ENCODE data around the gene B4GALT7.
"Not testable (repeated sequence)": the region's sequence is repeated elsewhere in the genome, so short reads cannot be mapped to it uniquely, and the experiment has no call there.

The B4GALT7 gene

DNA sequence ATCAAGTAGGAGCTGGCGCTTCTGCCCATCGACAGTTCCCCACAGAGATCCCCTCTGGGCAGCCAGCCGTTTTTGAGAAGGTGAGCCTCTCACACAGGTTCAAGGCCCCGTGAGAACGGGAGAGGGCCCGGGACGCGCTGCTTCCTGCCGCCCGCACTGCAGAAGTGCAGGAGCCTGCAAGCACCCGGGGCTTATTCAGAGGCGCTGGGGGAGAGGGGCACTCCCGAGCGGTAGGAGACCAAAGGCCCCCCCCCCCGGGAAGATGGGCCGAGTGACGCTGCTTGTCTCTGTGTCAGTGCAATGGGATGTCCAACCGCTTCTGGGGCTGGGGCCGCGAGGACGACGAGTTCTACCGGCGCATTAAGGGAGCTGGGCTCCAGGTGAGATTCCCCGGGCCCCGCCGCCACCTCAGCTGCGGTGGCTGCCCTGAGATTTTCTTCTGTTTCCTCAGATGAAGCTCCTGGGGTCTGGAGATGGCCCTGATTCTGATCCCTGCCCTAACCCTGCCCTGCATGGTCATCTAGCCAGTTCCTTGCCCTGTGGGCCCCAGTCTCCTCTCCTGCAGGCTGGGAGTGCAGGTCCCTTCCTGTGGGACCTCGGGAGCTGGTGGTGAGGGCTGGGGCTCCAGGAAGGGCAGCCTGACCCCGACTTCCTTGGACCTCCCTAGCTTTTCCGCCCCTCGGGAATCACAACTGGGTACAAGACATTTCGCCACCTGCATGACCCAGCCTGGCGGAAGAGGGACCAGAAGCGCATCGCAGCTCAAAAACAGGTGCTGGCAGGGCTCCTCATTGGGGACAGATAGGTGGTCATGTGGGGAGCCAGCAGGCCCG lies 8.5 kb downstream of the B4GALT7 start:
- DNase-seq (ENCODE audit: low read depth in 4 of 4, low spot score in 1 of 4), result no peak

DNA sequence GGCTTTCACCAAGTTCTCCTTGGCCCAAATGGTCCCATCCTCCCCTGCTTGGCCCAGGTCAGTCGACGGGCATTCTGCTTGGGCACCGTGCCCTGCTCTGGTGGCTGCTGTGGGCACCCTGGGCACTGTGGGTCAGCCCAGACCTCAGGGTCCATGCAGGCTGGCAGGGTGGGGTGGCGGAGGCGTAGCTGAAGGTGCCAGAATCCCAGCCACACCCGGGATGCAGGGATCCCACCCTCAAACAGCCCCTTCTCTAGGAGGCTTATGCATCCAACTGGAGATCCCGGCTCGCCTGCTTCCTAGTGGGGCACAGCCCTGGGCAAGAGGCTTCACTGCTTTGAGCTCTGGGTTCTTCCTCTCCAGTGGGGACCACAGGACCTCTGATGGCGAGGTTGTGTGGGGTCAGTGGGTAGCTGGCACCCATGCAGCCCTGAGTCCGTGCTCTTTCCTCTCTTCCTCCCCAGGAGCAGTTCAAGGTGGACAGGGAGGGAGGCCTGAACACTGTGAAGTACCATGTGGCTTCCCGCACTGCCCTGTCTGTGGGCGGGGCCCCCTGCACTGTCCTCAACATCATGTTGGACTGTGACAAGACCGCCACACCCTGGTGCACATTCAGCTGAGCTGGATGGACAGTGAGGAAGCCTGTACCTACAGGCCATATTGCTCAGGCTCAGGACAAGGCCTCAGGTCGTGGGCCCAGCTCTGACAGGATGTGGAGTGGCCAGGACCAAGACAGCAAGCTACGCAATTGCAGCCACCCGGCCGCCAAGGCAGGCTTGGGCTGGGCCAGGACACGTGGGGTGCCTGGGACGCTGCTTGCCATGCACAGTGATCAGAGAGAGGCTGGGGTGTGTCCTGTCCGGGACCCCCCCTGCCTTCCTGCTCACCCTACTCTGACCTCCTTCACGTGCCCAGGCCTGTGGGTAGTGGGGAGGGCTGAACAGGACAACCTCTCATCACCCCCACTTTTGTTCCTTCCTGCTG lies 9.4 kb downstream of the B4GALT7 start:
- DNase-seq (ENCODE audit: low read depth in 4 of 4, low spot score in 1 of 4), result no peak

DNA sequence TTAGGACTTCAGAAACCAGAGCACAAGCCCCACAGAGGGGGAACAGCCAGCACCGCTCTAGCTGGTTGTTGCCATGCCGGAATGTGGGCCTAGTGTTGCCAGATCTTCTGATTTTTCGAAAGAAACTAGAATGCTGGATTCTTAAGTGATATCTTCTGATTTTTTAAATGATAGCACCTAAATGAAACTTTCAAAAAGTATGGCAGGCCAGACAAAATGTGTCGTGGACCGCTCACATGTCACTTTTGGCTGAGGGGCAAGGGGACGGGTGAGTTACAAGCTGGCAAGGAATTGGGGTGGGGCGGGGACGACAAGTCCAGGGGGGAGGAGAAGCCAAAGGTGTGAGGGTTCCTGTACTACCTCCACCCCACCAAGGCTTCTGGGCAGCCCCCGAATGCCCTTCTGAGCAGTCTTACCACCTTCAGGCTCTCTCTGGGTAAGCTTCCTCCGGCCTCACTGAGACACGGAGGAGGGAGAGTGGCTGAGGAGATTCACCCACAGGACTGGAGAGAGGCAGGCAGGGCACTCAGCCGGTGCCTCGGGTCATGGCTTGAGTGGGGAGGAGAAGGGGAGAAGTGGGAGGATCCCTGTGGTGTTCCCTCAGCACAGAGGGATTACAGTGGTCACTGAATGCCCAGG lies 10.3 kb downstream of the B4GALT7 start:
- no peak for DNase-seq (ENCODE audit: low read depth in 4 of 4, low spot score in 1 of 4)

DNA sequence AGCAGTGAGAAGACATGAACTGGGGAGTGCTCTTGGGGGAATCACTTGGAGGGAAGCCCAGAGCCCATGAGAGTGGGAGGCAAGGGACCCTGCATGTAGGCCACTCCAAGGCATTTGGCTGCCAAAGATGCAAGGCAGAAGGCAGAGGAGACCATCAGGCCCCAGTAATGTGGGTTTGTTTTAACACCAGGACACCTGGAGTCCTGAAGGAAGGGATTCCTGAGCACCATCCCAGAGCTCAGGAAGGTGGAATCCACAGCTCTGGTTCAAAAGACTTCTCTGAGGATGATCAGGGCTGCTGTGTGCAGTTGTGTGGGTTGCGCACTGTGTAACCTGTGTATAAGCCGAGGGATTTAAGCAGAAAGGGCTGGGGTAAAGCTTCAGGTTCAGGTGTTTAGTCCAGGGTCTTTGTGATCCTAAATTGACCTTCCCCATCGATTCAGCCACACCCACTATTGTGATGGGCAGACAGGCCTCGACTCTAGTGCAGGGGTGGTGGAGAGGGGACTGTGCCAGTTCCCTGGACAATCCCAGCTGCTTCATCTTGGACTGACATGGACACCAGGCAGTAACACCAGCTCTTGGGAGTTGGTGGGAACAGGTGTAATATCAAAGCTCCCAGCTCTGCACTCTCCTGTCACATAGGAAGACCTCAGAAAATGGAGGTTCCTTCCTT lies 11.0 kb downstream of the B4GALT7 start:
- DNase-seq (ENCODE audit: low read depth in 4 of 4, low spot score in 1 of 4), result no peak

DNA sequence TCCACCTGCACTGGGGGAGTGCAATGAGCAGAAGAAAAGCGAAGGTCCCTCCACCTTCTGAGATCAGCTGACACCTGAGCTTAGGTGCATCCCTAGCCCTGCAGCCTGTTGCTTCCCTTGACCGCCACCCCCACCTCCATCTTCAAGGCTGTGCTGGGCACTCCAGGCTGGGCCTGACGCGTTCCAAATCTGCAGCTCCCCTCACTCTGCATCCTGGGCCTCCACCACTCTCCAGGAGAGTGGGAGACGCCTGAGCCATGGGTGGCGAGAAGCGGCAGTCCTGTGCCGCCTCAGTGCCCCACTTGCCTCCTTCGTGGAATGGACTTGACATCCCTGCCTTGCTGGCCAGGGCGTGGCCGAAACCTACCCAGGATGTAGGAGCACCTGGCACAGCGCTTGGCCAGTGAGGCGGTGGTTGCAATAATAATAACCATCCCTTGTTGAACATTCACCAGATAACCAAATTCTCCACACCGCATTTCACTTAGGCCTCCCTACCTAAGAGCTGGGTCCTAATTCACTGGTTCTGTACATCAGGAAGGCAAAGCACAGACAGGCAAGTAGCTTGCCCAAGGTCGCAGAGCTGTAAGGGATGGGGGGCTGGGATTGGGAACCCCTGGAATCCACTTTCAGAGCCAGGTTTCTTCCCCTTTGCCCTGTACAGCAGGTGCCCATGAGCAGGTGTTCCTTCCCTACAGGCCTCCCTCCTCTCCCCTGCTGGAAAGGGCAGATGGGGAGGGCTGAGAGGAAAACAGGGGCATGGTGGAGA lies 11.7 kb downstream of the B4GALT7 start:
- no peak for DNase-seq (ENCODE audit: low read depth in 4 of 4, low spot score in 1 of 4)

DNA sequence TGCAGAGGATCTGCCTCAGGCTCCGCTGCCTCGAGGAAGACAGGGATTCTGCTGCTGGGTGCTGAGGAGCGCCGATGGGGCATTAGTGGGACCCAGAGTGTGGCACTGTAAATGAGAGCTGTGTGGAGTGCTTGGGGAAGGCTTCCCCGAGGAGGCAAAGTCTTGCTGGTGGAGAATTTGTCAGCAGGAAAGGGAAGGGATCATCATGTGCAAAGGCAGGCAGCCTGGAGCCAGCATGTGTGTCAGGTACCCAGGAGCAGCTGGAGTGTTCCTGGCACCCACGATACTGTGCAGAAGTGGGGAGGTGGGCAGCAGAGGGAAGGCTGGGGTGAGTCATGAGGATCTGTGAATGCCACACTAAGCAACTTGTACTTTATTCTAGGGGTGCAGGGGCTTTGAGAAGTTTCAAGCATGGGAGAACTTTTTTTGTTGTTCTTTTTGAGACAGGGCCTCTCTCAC lies 12.3 kb downstream of the B4GALT7 start:
- no peak for DNase-seq (ENCODE audit: low read depth in 4 of 4, low spot score in 1 of 4)

DNA sequence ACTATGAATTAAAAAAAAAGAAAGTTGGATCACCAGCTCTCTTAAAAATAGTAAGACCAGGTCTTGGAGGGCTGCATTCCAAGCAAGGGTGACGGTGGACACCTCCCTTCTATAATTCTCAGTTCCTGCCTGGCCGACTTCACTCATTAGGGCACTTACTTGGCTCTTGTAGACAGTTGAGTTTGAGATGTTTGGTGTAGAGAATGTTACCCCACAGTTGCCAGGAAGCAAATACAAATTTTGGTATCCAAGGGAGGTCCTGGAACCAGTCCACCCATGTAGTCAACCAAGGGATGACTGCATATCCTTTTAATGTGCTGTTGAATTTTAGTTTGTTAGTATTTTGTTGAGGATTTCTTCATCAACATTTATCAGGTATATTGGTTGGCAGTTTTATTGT lies 20.6 kb downstream of the B4GALT7 start:
- DNase-seq (ENCODE audit: low read depth in 4 of 4, low spot score in 1 of 4), result no peak

DNA sequence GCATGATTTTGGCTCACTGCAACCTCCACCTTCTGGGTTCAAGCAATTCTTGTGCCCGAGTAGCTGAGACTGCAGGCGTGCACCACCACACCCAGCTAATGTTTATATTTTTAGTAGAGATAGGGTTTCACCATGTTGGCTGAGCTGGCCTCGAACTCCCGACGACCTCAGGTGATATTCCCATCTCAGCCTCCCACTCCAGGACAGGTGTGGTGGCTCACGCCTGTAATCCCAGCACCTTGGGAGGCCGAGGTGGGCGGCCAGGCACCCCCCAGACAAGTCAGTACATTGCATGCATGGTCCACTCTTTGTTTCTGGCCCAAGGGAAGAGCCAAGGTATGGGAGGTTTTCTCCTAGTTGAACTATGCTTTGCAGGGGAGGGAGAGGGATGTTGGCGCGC lies 24.2 kb downstream of the B4GALT7 start:
- DNase-seq (ENCODE audit: low read depth in 4 of 4, low spot score in 1 of 4), result not testable (repeated sequence)

DNA sequence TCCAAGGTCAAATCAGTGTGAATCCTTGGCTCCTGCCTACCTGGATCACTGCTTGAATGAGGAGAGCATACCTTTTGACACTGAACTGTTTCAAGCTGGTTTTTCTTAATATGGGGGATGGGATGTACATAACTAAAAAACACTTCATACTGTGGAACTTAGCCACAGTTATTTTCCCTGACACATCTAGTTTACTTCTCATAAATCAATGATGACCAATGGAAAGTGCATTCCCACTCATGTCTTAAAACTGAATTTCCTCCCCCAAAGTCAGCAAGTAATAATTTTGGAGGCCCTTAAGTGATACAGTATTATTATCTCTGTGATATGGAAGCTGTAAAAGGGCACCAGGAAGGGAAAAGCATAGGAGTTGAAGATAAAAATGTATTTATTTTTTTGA lies 30.3 kb downstream of the B4GALT7 start:
- not testable (repeated sequence) for DNase-seq (ENCODE audit: low read depth in 4 of 4, low spot score in 1 of 4)

DNA sequence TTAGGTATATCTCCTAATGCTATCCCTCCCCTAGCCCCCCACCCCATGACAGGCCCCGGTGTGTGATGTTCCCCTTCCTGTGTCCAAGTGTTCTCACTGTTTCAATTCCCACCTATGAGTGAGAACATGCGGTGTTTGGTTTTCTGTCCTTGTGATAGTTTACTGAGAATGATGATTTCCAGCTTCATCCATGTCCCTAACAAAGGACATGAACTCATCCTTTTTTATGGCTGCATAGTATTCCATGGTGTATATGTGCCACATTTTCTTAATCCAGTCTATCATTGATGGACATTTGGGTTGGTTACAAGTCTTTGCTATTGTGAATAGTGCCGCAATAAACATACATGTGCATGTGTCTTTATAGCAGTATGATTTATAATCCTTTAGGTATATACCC lies 35.0 kb downstream of the B4GALT7 start:
- not testable (repeated sequence) for DNase-seq (ENCODE audit: low read depth in 4 of 4, low spot score in 1 of 4)

DNA sequence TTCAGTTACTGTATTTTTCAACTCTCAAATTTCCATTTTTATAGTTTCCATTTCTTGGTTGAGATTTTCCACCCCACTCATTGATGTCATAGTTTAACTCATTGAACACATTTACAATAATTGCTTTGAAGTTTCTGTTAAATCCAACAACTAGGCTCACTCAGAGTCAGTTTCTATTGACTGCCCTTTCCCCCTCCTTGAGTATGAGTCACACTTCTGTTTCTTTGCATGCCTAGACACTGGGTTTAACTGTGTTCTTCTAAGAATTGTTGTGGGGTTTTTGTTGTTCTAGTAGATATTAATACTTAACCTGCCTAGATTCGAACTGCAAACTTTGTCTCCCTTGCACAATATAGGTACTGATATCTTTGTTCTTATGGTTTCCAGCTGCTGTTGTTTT lies 45.5 kb downstream of the B4GALT7 start:
- not testable (repeated sequence) for DNase-seq (ENCODE audit: low read depth in 4 of 4, low spot score in 1 of 4)

DNA sequence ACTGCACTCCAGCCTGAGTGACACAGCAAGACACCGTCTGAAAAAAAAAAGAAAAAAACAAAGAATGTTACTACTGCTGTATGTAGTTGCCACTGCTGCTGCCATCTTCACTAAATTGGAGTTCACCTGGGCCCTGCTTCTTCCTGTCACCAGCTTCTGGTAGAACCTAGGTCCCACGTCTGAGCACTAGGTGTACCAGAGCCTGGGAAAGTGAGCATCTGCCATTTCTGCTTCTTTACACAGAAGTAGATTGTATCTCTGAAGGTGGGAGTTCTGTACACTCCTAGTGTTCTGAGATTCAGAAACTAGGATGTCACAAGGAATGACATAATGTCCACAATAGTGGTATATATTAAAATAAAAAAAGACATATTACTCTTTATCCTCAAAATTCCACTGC lies 51.3 kb downstream of the B4GALT7 start:
- not testable (repeated sequence) for DNase-seq (ENCODE audit: low read depth in 4 of 4, low spot score in 1 of 4)

DNA sequence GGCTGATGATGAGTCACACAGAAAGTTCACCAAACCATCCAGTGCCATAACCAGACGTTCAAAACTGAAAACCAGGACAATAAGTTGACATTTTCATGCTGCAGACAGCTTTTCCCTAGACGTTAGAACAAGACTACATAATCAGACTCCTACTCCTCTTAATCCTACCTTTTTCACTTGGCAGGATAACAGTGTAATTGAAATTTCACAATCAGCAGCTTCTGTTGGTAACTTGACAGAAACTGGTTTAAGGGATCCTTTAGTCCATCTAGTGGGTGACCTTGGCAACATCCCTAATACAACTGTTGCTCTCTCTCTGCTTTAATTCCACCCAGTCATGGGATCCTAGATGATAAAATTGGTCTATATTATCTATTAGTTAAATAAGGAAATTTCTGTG lies 57.9 kb downstream of the B4GALT7 start:
- DNase-seq (ENCODE audit: low read depth in 4 of 4, low spot score in 1 of 4), result not testable (repeated sequence)

DNA sequence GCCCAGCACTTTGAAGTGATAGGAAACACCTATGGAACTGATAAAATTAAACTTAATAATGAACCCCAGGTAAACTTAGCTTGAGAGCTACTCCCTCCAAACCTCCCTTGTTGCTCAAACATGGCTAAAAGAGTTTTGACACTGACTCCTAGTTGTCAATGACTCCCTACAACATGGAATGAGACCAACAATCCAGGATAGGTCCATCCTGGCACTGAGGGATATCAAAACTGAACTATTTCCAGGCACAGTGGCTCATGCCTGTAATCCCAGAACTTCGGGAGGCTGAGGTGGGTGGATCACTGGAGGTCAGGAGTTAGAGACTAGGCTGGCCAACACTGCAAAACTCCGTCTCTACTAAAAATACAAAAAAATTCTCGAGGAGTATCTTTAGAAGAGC lies 58.6 kb downstream of the B4GALT7 start:
- DNase-seq (ENCODE audit: low read depth in 4 of 4, low spot score in 1 of 4), result not testable (repeated sequence)
